HCT116 (cell line): ENCODE measurements around the gene ATPAF1.

Source experiments
- CTCF ChIP-seq, 3 experiments: fragments of 200-600 bp in 1 of 3; sonication (generic) in 1 of 3; IDR thresholded peaks in 2 of 3; conservative IDR thresholded peaks in 1 of 3; 2 replicates each; pipeline ENCODE4 v1.5.1; 2012 to 2017; ENCODE audit warnings: low read depth in 2 of 3, low read length in 2 of 3, antibody characterized with exemption in 1 of 3, borderline replicate concordance in 1 of 3, control low read depth in 1 of 3, mild to moderate bottlenecking in 1 of 3, mixed read lengths in 1 of 3, mixed run types in 1 of 3, moderate library complexity in 1 of 3; ENCODE audit not compliant: insufficient read depth in 1 of 3
- ELF1 ChIP-seq: IDR thresholded peaks from 2 replicates; pipeline ENCODE4 v1.6.1; 2012; ENCODE audit warnings: low read depth, borderline replicate concordance
- POLR2AphosphoS5 ChIP-seq: IDR thresholded peaks from 2 replicates; pipeline ENCODE4 v1.6.1; 2011; ENCODE audit warnings: mild to moderate bottlenecking, low read depth, low read length, moderate library complexity
- REST ChIP-seq: IDR thresholded peaks from 2 replicates; pipeline ENCODE4 v1.6.1; 2012; ENCODE audit warnings: low read depth
- ZFX ChIP-seq: fragments of 450-650 bp; IDR thresholded peaks from 2 replicates; pipeline ENCODE4 v1.6.1; 2017

GRCh38 chr1:46677339-46677738 is 9.2 kb upstream of the ATPAF1 start:
- TF ChIP-seq REST (no peak), POLR2AphosphoS5 (no peak), CTCF (IDR thresholded peaks at IDR 0.05 in 2 of 3, conservative IDR thresholded peaks at IDR 0.05 in 1 of 3; ENCODE audit: borderline replicate concordance in 1 of 3, insufficient read depth in 1 of 3, low read depth in 2 of 3, low read length in 2 of 3) (no peak), ZFX (no peak), ELF1 (no peak)
